ENCODE measurements around the gene KRT10.

Gene KRT10

GRCh38 chr17:40777459-40777858, 45.0 kb downstream of the KRT10 start:
- Histone ChIP-seq H4K20me1 (ENCODE audit: insufficient read depth, low read length) (no peaks in the 10 kb centered on the region), H3K9me3 (ENCODE audit: insufficient read depth, low read length, severe bottlenecking) (no peaks in the 10 kb centered on the region), H3K9ac (ENCODE audit: low read depth, low read length) (no peak overlapping the region), H3K4me2 (ENCODE audit: insufficient read depth, low read length) (no peak overlapping the region), H3K27me3 (ENCODE audit: insufficient read depth, low read length, poor library complexity) (peaks cover 13% of the 10 kb centered on the region), H3K4me1 (ENCODE audit: insufficient read depth, low read length) (no peaks in the 10 kb centered on the region), H3K79me2 (ENCODE audit: insufficient read depth, low read length) (no peaks in the 10 kb centered on the region), H3K4me3 (ENCODE audit: low read depth in 1 of 2, low read length in 2 of 2) (no peak overlapping the region), H3K36me3 (ENCODE audit: insufficient read depth, low read length) (no peaks in the 10 kb centered on the region), H3K27ac (ENCODE audit: low read length) (no peak overlapping the region), H2AFZ (ENCODE audit: low read depth, low read length) (no peak overlapping the region)
- no peak for ATAC-seq (ENCODE audit: insufficient read depth, low read depth)
- DNase-seq = no peak
- no peak for TF ChIP-seq EZH2 (IDR thresholded peaks at IDR 0.05; ENCODE audit: borderline replicate concordance, low read depth, low read length, severe bottlenecking)
- TF ChIP-seq CTCF (IDR thresholded peaks at IDR 0.05; ENCODE audit: borderline replicate concordance, extremely low read depth, low read length, poor library complexity, severe bottlenecking) = no peak

GRCh38 chr17:40775945-40776344, 46.5 kb downstream of the KRT10 start:
- no peak for ATAC-seq (ENCODE audit: insufficient read depth, low read depth)
- Histone ChIP-seq H3K79me2 (ENCODE audit: insufficient read depth, low read length) (no peaks in the 10 kb centered on the region), H3K4me1 (ENCODE audit: insufficient read depth, low read length) (no peaks in the 10 kb centered on the region), H3K27ac (ENCODE audit: low read length) (no peak overlapping the region), H3K9me3 (ENCODE audit: insufficient read depth, low read length, severe bottlenecking) (no peaks in the 10 kb centered on the region), H3K4me3 (ENCODE audit: low read depth in 1 of 2, low read length in 2 of 2) (no peak overlapping the region), H2AFZ (ENCODE audit: low read depth, low read length) (no peak overlapping the region), H3K9ac (ENCODE audit: low read depth, low read length) (no peak overlapping the region), H3K36me3 (ENCODE audit: insufficient read depth, low read length) (no peaks in the 10 kb centered on the region), H3K27me3 (ENCODE audit: insufficient read depth, low read length, poor library complexity) (peaks cover 14% of the 10 kb centered on the region), H3K4me2 (ENCODE audit: insufficient read depth, low read length) (no peak overlapping the region), H4K20me1 (ENCODE audit: insufficient read depth, low read length) (no peaks in the 10 kb centered on the region)
- no peak for DNase-seq
- TF ChIP-seq EZH2 (IDR thresholded peaks at IDR 0.05; ENCODE audit: borderline replicate concordance, low read depth, low read length, severe bottlenecking) (no peak), CTCF (IDR thresholded peaks at IDR 0.05; ENCODE audit: borderline replicate concordance, extremely low read depth, low read length, poor library complexity, severe bottlenecking) (no peak)

GRCh38 chr17:40772101-40772500, 50.3 kb downstream of the KRT10 start, which contains the start of gene KRT26:
Gene KRT26 (minus strand): TSS chr17:40772201. CDS start chr17:40772113, 88 bp downstream.
- H4K20me1 ChIP-seq (ENCODE audit: insufficient read depth, low read length) = no peaks in the 10 kb centered on the region
- H3K27ac ChIP-seq (ENCODE audit: low read length) = no peak within 1 kb of the TSS
- H3K36me3 ChIP-seq (ENCODE audit: insufficient read depth, low read length) = no peaks in the 10 kb centered on the region
- no peaks in the 10 kb centered on the region for H3K4me1 ChIP-seq (ENCODE audit: insufficient read depth, low read length)
- no peaks in the 10 kb centered on the region for H3K79me2 ChIP-seq (ENCODE audit: insufficient read depth, low read length)
- H3K9me3 ChIP-seq (ENCODE audit: insufficient read depth, low read length, severe bottlenecking) = no peaks in the 10 kb centered on the region
- peaks cover 16% of the 10 kb centered on the region for H3K27me3 ChIP-seq (ENCODE audit: insufficient read depth, low read length, poor library complexity)
- no peak for TF ChIP-seq CTCF (IDR thresholded peaks at IDR 0.05; ENCODE audit: borderline replicate concordance, extremely low read depth, low read length, poor library complexity, severe bottlenecking)
- no peak for TF ChIP-seq EZH2 (IDR thresholded peaks at IDR 0.05; ENCODE audit: borderline replicate concordance, low read depth, low read length, severe bottlenecking)
- no peak for ATAC-seq (ENCODE audit: insufficient read depth, low read depth)
- no peak within 1 kb of the TSS for H2AFZ ChIP-seq (ENCODE audit: low read depth, low read length)
- no peak within 1 kb of the TSS for H3K4me3 ChIP-seq (ENCODE audit: low read depth in 1 of 2, low read length in 2 of 2)
- DNase-seq = no peak
- no peak within 1 kb of the TSS for H3K4me2 ChIP-seq (ENCODE audit: insufficient read depth, low read length)
- H3K9ac ChIP-seq (ENCODE audit: low read depth, low read length) = no peak within 1 kb of the TSS

Measured in DND-41 (cell line).